Central memory CD8-positive, alpha-beta T cell (primary cell): ENCODE results near the gene SLC25A38.

Experiments
- ATAC-seq: fragments of 150-1000 bp; cut with Tn5 transposase; replicated peaks from 2 replicates; pipeline ENCODE4 v1.10.0; 2022; ENCODE audit warnings: mild to moderate bottlenecking, moderate FRiP score, moderate number of reproducible peaks; ENCODE audit not compliant: poor library complexity, severe bottlenecking; ENCODE audit errors: extremely low read depth
- DNase-seq, 2 donors: peaks; one replicate each; pipeline ENCODE4 v3.0.0; 2021; ENCODE audit warnings: low spot score in 2 of 2
- H3K27ac Mint-ChIP-seq: one replicate; pipeline ENCODE4 v1.8.0; 2022; ENCODE audit warnings: low read depth, mild to moderate bottlenecking, moderate library complexity, mixed read lengths
- H3K27me3 Mint-ChIP-seq: one replicate; pipeline ENCODE4 v1.8.0; 2022; ENCODE audit warnings: mixed read lengths
- H3K36me3 Mint-ChIP-seq: one replicate; pipeline ENCODE4 v1.8.0; 2022; ENCODE audit warnings: mild to moderate bottlenecking, moderate library complexity, mixed read lengths; ENCODE audit not compliant: insufficient read depth
- H3K4me1 Mint-ChIP-seq: one replicate; pipeline ENCODE4 v1.8.0; 2022; ENCODE audit warnings: mixed read lengths
- H3K4me3 Mint-ChIP-seq: one replicate; pipeline ENCODE4 v1.8.0; 2022; ENCODE audit warnings: mild to moderate bottlenecking, moderate library complexity, mixed read lengths
- H3K9me3 Mint-ChIP-seq: one replicate; pipeline ENCODE4 v1.8.0; 2022; ENCODE audit warnings: mixed read lengths

The SLC25A38 gene

DNA sequence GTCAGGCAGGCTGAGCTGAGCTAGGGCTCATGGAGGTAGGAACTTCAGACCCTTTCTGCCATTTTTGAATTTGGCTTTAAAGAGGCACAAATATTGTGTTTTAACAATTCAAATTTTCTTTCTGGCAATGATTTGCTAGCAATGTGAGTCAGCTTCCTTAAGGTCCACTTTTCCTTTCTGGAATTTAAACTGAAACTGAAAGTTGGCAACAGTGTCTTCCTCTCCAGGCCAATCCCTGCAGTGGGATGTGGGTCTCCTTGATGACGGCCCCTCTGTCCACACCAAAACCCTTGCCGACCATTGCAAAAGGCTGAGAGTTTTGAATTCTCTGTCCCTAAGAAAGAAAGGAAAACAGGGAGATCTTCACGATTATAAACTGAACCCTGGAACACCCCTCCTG lies 50.5 kb downstream of the SLC25A38 start:
- Mint-ChIP-seq H3K9me3 (no peaks in the 10 kb centered on the region), H3K4me3 (no peak overlapping the region), H3K36me3 (peaks cover 1% of the 10 kb centered on the region), H3K27me3 (peaks cover 20% of the 10 kb centered on the region), H3K27ac (no peak overlapping the region), H3K4me1 (no peaks in the 10 kb centered on the region)
- DNase-seq = no peak
- ATAC-seq = no peak

- DNase-seq (no peak), ATAC-seq (no peak)
- H3K27ac Mint-ChIP-seq = no peak overlapping the region
- H3K36me3 Mint-ChIP-seq = peaks cover 1% of the 10 kb centered on the region
- no peaks in the 10 kb centered on the region for H3K9me3 Mint-ChIP-seq
- H3K4me1 Mint-ChIP-seq = no peaks in the 10 kb centered on the region
- H3K27me3 Mint-ChIP-seq = peaks cover 18% of the 10 kb centered on the region
- H3K4me3 Mint-ChIP-seq = no peak overlapping the region
Measured at GRCh38 chr3:39434574-39434973, 51.4 kb downstream of the SLC25A38 start.

DNA sequence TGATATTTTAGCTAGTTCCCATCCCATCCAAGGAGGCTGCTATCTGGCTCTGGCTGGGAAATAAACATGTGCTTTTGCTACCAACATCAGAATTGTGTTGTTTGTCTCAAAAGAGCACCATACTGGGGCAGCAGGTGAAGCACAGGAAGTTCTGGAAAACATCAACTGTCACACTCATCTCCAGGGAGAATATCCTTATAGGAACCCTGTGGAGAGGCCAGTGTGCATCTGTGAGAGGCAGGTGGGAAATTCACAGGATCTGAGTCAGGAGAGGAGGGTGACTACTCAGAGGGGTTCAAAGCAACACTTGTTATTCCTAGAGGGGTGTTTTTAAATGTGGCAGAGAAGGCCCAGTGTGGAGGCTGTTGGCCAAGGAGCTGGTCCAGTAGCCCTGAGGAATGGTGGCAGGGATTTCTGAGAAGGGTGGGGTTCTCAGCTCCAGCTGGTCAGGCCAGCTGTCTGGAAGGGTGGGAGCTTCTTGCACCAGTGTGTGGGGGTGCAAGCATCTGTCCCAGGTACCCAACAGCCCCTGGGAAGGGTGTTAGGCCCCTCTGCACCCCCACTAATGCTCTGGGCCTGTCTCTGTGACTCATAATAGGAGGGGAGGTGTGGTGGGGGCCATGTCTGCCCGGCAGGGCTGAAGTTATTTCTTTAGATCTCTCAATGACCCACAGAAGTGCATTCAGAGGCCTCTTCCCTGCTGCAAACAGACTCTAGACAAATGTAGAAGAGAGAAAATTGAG lies 52.0 kb downstream of the SLC25A38 start:
- ATAC-seq (no peak), DNase-seq (no peak)
- Mint-ChIP-seq H3K4me1 (no peaks in the 10 kb centered on the region), H3K9me3 (no peaks in the 10 kb centered on the region), H3K4me3 (no peak overlapping the region), H3K27ac (no peak overlapping the region), H3K36me3 (peaks cover 1% of the 10 kb centered on the region), H3K27me3 (peaks cover 11% of the 10 kb centered on the region)

DNA sequence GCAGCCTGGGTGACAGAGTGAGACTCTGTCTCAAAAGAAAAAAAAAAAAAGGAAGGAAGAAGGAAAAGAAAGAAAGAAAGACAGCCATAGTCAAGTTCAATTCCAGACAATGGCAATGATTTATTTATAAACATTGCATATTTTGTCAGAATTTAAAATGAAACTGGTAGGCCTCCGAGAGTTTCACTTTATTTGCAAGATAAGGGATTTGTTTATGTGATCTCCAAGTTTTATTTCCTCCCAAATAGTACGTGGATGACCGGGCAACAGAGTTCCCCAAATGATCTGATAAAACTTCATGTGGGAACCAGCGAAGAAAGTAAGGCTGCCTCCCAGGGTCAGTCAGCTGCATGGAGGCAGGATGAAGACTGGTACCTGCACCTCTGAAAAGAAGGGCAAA lies 55.7 kb downstream of the SLC25A38 start:
- H3K9me3 Mint-ChIP-seq = no peaks in the 10 kb centered on the region
- H3K27ac Mint-ChIP-seq = no peak overlapping the region
- ATAC-seq (no peak), DNase-seq (no peak)
- H3K4me1 Mint-ChIP-seq = no peaks in the 10 kb centered on the region
- no peak overlapping the region for H3K4me3 Mint-ChIP-seq
- peaks cover 2% of the 10 kb centered on the region for H3K36me3 Mint-ChIP-seq
- H3K27me3 Mint-ChIP-seq = no peaks in the 10 kb centered on the region

- H3K27ac Mint-ChIP-seq = no peak overlapping the region
- no peak overlapping the region for H3K4me3 Mint-ChIP-seq
- no peaks in the 10 kb centered on the region for H3K4me1 Mint-ChIP-seq
Measured at GRCh38 chr3:39440316-39440715, 57.1 kb downstream of the SLC25A38 start.

GRCh38 chr3:39443530-39443929 lies 60.4 kb downstream of the SLC25A38 start:
- ATAC-seq (no peak), DNase-seq (no peak)
- H3K4me1 Mint-ChIP-seq = no peaks in the 10 kb centered on the region
- H3K4me3 Mint-ChIP-seq = no peak overlapping the region
- no peaks in the 10 kb centered on the region for H3K9me3 Mint-ChIP-seq
- H3K27me3 Mint-ChIP-seq = no peaks in the 10 kb centered on the region
- peaks cover 2% of the 10 kb centered on the region for H3K36me3 Mint-ChIP-seq
- no peak overlapping the region for H3K27ac Mint-ChIP-seq

More at GRCh38 chr3:39440316-39440715, 57.1 kb downstream of the SLC25A38 start:
- no peak for DNase-seq
- no peak for ATAC-seq
- H3K36me3 Mint-ChIP-seq = peaks cover 2% of the 10 kb centered on the region
- H3K9me3 Mint-ChIP-seq = no peaks in the 10 kb centered on the region
- H3K27me3 Mint-ChIP-seq = no peaks in the 10 kb centered on the region

- Mint-ChIP-seq H3K4me1 (no peaks in the 10 kb centered on the region), H3K4me3 (no peak overlapping the region), H3K36me3 (peaks cover 2% of the 10 kb centered on the region), H3K27ac (no peak overlapping the region), H3K27me3 (no peaks in the 10 kb centered on the region), H3K9me3 (no peaks in the 10 kb centered on the region)
- no peak for DNase-seq
- no peak for ATAC-seq
Measured at GRCh38 chr3:39445927-39446326, 62.8 kb downstream of the SLC25A38 start.

GRCh38 chr3:39446444-39446843 lies 63.3 kb downstream of the SLC25A38 start:
- Mint-ChIP-seq H3K4me3 (no peak overlapping the region), H3K27ac (no peak overlapping the region), H3K36me3 (peaks cover 1% of the 10 kb centered on the region), H3K4me1 (no peaks in the 10 kb centered on the region), H3K9me3 (no peaks in the 10 kb centered on the region), H3K27me3 (no peaks in the 10 kb centered on the region)
- ATAC-seq (no peak), DNase-seq (no peak)
